HG03045 (cell line): ENCODE results near the gene SPATA16.

Experiments used
- ATAC-seq: cut with Tn5 transposase; IDR thresholded peaks from one replicate; pipeline ENCODE4 v1.9.1; 2021; ENCODE audit warnings: mild to moderate bottlenecking, moderate library complexity; ENCODE audit not compliant: unreplicated experiment

Gene SPATA16

DNA sequence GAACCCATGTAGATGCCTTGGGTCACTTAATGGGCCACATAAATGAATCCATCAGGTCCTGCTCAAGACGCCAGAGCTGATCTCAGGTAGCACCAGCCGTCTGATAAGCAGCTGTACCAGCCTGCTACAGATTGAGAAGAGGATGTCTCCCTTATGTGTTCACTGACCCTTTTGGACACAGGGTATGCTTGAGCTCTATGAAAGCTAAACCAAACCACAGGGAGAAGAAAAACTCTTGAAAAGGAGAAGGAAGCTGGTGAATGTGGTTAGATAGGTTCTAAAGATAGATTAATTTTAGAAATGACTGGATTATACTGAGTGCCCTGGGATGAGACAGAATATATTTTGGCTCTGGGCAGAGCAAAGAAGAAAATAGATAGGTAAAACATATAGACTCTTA, 187.5 kb downstream of the SPATA16 start:
- no peak for ATAC-seq

DNA sequence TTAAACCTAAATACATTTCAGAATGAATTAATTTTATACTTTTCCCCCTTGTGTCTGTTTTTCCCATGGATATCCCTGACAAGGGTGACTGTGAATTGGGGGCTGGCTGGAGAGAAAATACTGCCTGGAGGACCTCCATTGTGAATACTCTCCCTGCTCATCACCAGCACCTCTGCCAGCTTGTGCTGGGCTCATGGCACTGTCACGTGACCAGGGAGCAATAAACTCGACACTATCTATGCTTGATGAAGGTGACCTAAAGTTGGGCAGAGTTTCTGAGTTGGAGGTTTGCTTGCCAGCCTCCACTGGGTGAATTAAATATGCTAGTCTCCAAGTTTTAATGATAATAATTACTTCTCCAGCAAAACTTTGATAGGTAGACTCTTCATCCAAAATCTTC, 189.5 kb downstream of the SPATA16 start:
- ATAC-seq: no peak

DNA sequence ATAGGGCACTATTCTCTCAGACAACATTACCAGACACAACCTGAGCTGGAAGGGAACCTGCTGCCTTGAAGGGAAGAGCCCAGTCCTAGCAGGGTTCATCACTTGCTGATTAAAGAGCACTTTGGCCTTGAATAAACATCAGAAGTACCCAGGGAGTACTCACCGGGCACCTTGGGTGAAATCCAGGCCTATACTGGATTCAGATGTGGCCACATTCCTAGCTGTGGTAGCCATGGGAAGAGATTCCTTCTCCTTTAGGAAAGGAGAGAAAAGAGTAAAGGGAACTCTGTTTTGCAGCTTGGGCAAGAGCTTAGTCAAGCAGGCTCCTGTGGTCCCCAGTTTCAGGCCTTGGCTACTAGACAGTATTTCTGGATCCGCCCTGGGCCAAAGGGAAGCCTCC, 195.0 kb downstream of the SPATA16 start:
- ATAC-seq: no peak

DNA sequence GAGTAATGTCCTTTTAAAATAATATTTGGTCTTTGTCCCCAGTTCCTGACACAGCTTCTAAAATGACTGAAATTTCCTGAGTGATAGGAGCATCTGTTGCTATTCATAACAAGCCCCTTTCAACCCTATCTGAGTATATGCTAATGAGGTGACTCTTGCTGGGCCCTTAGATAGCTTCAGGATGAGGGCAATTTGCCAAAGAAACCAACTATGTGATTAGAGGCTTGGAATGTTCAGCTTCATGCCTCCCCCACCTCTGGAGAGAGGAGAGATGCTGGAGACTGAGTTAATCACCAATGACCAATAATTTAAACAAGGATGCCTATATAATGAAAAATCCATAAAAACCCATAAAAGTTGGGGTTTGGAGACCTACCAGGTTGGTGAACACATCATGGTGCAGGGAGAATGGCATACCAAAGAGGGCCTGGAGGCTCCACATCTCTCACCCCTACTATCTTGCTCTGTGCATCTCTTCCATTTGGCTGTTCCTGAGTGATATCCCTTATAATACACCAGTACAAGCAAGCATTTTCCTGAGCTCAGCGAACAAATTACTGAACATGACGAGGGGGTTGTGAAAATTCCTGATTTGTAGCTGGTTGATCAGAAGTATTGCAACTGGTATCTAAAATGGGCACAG, 201.3 kb downstream of the SPATA16 start:
- no peak for ATAC-seq

DNA sequence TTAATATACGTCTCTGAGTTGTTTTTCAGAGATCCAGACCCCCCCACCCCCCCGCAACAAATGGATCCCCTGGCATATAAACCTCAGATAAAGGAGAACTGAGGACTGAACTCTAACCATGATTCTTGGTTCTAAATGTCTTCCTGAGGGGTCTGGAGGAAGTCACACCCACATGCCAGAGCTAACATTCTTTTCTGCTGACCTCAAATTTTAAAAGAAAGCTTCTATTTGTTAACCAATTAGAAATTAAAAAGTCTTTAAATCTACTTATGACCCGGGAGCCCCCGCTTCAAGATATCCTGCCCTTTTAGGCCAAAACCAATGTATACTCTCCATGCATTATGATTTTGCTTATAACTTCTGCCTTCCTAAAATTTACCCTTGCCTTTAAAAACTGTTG, 202.2 kb downstream of the SPATA16 start:
- no peak for ATAC-seq

DNA sequence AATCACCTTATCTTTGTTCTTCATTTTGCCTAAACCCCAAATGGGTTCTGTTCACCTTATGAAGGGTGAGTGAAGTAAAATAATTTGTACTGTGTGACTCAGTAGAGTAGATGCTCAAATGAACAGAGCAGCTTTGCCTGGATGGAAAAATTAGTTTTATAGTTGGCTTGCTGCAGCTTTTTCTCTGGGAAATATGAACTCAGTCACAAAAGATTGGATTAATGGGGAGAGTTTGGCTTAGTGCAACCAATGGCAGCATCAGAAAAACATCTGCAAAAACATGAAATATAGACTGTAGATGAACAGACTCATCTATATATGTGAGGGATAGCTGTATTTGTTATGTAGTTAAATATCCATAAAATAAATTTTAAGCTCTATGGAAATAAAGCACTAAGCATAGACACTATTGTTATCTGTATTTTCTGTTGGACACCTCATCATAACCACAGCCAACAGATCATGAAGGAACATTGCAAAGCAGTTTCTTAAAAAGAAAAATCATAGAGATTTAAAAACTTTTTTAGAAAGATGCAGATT, 209.2 kb downstream of the SPATA16 start:
- ATAC-seq: no peak

DNA sequence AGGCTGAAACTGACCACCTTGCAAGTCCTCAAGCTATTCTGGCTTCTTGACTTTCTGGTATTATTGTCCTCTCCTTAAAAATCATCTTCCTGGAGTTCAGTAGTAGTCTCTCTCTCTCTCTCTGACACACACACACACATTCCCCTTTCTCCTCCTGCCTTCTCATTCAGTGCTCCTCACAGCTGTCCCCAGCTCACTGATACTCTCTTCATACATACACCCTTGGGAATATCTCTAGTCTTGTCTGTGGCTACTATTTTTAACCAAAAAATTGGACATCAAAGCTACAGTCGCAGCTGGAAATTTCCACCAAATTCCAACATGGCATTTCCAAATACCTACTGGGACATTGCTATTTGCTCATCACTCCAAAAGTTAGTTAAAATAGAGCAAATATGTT, 211.6 kb downstream of the SPATA16 start:
- no peak for ATAC-seq

DNA sequence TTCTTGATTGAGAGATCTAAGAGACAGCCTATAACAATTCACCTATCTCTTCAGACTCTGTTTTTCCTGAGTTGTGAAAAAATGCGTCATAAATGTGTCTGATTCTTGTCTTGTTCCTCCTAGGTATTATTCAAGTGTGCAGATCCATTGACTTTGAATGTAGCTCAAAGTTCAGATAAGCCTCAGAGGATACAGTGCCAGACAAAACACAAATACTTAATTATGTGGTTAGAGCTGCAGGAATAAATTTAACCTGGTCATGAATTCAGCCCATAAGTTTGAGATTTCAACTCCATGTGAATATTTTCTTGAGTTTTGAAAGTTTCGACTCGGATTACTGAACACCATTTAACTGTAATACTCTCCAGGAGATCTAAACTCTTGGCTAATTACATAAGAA, 216.5 kb downstream of the SPATA16 start:
- ATAC-seq: no peak

DNA sequence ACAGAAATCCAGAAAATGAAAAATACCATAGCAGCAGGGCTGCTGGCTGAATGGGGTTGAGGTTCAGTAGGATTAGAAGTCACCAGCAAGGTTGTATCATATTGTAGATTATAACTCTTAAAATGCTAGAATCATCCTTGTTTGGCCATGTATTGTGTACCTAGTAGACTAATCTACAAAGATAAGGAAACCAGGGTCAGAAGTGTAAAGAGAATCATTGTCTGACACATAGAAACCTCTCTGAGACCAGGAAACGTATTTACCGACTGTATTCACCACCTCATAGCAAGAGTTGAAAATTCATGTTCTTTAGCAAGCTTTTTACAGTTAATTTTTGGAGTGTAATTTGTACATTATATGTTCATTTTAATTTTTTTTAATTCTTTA, 221.7 kb downstream of the SPATA16 start:
- no peak for ATAC-seq

DNA sequence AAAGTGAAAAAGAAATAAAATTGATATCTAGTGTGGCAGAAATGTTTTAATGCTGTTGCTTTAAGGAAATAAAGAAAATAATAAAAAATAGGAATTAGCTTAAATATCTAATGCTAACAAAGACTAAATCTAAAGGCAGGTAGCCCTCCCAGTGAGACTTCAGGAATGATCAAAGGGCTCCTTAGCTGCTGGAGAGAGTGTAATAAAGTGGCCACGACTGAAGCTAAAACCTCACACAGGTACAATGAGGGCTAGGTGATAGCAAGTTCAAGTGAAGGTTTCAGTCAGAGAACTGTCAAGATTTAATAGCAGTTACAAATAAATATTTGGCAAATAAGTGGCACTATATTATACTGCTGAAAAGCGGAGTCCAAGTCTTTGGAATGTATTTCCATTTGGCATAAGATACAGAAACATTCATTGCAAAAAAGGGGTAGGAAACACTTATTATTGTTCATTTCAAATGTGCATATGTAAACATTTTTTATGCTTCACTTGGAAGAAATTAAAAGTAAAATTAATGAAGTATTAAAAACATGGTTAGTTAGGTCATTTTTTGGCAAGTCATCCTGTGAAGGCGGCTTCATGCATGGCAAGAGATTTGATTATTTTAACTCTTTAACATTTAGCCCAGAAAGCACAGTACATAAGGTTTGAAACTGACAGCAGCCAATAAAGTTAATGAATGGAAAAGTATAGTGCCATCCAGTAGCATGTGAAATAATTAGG, 222.3 kb downstream of the SPATA16 start:
- ATAC-seq: no peak

DNA sequence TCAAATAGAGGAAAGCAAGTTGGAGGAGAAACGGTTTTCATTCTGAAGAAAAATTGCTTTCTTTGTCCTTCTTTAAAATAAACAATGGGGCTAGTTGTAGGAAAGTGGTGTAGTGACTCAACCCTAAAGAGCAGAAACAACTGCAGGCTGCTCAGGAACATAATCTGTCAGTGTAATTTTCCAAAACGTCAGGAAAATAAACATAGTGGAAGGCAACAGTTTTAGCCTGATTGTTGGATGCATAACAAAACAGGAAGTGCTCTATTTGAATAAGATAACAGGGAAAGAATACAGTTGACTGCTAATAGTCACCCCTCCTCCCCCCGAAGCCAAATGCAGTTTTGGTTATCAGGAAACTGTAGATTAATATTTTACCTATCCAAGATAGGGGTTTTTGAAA, 222.9 kb downstream of the SPATA16 start:
- ATAC-seq: no peak

DNA sequence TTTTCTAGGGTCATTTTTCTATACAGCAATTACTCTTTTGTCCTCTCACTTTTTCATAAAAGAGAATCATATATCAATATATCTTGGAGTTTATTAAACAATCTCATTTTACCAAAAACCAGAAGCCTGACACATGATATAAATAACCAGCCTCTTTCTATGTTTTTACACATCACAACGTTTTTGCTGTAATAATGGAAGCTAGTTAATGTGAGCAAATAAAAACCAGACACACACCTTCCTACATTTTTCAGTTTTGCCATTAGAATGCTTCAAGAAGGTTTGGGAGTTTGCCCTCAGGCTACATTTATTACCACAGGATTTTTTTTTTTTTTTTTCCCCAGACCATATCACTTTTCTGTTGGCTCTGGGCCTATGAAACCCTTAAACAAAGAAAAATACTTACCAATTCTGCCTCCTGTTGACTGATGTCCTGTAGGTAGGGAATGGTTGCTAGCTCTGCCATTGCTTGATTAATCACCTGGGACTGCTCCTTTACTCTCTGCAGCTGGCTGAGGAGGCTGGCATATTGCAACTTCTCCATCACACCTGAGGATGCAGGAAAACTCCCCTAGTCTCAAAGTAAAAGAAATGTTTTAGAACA, 225.0 kb downstream of the SPATA16 start:
- ATAC-seq: no peak

DNA sequence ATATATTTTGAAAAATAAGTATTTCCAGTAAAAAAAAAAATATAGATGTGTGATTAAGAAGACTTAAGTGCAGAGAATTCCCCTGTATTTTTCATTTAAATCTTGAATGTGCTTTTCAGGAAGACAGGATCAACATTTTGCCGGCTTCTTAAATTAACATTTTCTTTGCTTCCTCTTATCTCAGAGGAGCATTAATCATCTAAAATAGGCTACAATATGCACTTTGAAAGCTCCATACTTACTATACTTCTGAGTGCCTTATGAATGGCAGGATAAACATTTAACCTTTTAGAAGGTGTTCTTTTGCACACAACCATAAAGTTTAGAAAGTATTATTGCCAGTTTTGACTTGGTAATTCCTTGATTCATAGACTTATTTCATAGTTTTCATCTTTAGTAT, 226.2 kb downstream of the SPATA16 start:
- no peak for ATAC-seq

DNA sequence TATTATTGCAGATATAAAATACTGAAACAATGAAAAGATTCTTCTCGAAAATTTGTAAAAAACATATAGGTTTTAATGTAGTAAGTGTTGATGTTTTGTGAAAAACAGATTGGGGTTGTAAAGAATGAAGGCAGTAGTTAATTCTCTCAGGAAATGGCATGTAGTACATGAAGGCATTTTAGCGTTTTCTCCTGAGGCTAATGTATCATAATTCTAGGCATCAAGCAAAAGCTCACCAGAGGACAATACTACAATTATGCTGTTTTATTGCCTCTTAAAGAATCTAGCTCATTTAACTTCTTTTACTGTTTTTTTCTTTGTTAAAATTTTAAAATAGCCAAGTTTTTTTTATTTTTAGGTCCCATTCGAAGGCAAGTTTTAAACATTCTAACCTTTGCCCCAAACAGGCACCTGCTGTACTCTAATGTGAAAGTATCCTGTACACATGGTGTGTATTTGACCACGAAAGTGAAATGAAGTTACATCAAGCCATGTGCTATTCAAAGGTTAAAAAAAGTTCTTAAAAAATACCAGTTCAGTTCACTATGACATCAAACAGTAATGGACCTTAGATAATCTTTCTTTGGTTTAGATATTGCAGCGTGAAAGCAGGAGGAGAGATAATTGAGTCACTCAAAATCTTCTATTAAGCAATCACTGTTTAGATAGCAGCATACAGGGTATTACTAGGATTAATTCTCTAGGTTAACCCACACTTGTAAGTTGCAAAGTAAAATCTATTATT, 227.0 kb downstream of the SPATA16 start:
- no peak for ATAC-seq

DNA sequence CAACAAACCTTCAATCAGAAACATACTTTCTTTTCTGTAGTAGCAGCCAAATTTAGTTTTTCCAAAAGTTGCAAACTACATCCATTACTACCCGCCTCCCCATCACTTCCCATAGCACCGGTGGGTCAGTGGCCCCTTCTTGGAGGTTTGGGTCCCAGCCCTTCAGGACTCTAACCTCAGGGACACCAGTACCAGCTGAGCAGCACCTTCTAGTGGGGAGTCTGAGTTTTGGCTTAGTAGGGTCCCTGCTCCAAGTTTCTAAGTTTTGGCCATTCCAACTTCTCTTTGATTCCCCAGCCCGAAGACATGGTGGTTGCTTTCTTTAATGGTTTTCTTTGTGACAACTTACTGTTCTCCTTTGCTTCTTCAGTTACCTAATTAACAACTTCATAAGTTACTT, 229.9 kb downstream of the SPATA16 start:
- ATAC-seq: no peak

DNA sequence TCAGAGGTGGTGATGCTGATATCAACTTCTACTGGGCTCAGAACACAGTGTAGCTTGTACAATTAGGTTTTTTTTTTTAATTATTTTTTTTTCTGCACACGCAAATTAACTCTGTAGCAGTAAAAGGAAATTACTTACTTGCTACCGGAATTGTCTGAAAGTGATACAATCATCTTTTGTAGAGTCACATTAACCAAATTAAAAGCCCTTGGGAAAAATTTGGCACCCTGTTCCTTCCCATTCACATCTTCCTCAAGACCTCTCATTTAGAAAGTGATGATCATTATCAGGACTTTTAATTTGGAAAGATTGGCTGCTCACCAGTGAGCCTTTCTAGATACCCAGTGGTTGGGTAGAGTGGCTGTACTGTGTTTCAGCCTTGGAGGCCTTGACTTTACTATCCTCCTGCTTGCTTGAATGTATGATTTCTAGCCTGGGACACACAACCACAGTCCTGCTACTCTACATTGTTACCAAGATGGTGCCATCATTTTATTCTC, 232.2 kb downstream of the SPATA16 start:
- no peak for ATAC-seq

DNA sequence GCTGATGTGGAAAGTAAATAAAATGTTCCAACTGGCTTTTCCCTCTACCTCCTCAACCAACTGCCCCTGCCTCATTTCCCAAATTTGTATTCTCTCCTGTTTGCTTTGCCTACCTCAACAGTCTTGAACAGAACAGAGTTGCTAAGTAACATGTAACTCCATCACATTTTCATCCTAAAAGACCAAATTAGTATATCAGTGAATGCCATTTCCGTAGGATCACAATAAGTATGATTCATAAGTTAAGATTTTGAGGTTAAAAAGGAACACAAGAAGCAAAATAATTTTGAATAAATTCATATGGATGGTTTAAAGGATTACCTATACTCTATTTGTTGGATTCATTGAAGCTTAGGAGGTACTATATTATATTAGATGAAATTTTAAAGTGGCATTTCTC, 235.6 kb downstream of the SPATA16 start:
- ATAC-seq: no peak

DNA sequence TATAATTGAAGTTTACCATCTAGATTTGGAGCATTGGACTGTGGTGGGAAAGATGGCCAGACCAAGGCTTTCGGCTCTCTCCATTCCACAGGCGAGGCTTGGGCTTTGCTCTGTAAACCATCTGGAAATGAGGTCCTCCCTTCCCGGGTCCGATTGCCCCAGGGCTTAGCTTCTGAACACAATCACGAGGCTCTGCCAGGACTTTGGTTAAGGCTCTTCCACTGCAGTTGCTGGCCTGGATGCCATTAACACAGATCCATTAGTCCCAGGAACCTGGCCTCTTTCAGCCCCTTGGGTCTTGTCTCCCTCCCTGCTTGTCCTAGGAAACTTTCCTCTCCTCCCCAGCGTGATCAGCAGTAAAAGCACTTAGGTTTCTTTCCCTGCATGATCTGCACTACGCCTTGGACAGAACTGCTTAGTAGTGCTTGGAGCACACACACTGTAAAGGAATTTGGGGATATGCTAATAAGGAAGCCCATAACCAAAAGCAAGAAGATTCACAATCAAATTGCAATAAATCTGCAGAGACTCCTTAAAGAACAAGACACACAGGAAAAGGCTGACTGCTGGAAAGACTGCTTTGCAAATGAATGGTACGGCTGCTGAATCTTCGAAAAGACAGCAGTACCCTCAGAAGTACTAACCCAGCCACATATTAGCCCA, 236.2 kb downstream of the SPATA16 start:
- no peak for ATAC-seq

DNA sequence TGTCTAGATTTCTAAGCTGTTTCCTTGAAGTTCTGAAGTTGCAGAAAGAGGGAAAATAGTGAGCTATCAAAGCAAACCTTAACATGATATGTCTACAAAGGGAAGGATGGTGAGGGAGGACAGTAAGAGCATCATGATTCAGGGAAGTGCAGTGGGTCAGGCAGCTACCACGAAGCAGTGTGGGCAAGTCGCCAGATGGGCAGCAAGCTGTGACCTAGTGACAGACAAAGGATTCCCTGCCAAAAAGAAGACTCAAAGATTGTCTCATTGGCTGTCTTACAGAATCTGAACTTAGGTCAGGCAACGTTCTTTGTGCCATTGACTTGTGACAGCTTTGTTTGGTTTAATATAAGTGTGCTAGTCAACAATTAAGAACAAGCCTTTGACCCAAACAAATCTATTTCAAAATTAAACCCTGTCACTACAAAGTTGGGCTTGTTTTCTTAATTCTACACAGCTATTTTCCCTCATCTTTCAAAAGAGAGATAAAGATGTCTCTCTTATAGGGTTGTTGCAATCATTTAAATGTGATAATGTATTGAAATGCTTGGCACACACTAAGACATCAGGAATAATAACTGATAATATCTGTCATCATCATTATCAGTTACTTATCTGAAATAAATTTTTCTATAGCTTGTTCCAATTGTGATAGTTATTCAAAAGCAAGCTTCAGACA, 237.3 kb downstream of the SPATA16 start:
- no peak for ATAC-seq

DNA sequence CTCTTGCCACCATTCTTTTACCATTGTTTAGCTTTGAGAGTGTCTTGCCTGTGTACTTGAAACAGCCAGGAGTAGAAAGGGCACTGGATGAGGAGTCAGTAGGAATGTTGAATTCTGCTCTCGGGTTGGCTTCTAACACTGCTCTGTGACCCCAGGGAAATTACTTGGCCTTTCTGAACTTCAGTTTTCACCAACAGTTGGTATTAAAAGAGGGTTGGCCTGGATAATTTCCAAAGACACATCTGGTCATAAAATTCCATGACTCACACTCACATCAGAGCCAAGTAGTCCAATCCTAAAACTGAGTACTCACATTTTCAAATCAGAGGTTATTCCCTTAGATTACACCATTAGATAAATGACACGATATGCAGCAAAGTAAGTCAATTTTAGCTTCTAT, 248.9 kb downstream of the SPATA16 start:
- no peak for ATAC-seq
